Esophagus squamous epithelium (tissue), 4 donors: ENCODE measurements around the gene NEMP2.

Experiments used
- POLR2A ChIP-seq, 4 donors: fragments of 450-650 bp; IDR thresholded peaks; one replicate each; pipeline ENCODE4 v1.6.1; 2017; ENCODE audit warnings: antibody characterized with exemption in 4 of 4, mild to moderate bottlenecking in 4 of 4, moderate library complexity in 3 of 4
- TF ChIP-seq, protein P1 (sequence below), 6 experiments: fragments of 450-650 bp in 4 of 6; fragments of 200-600 bp in 2 of 6; sonication (generic) in 2 of 6; IDR thresholded peaks; one replicate each; pipeline ENCODE4 v1.5.1; 2016 to 2019; ENCODE audit warnings: antibody characterized with exemption in 6 of 6, mild to moderate bottlenecking in 4 of 6, moderate library complexity in 4 of 6

GRCh38 chr2:190579058-190579410, 44.5 kb upstream of the NEMP2 start:
- TF ChIP-seq, protein P1, sequence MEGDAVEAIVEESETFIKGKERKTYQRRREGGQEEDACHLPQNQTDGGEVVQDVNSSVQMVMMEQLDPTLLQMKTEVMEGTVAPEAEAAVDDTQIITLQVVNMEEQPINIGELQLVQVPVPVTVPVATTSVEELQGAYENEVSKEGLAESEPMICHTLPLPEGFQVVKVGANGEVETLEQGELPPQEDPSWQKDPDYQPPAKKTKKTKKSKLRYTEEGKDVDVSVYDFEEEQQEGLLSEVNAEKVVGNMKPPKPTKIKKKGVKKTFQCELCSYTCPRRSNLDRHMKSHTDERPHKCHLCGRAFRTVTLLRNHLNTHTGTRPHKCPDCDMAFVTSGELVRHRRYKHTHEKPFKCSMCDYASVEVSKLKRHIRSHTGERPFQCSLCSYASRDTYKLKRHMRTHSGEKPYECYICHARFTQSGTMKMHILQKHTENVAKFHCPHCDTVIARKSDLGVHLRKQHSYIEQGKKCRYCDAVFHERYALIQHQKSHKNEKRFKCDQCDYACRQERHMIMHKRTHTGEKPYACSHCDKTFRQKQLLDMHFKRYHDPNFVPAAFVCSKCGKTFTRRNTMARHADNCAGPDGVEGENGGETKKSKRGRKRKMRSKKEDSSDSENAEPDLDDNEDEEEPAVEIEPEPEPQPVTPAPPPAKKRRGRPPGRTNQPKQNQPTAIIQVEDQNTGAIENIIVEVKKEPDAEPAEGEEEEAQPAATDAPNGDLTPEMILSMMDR (IDR thresholded peaks at IDR 0.05), result no peak
- TF ChIP-seq POLR2A (IDR thresholded peaks at IDR 0.05), result no peak
